Gastrocnemius medialis (tissue), 4 donors: ENCODE results near the gene SEPTIN12.

Source experiments
- POLR2A ChIP-seq, 2 donors: fragments of 450-650 bp; IDR thresholded peaks; one replicate each; pipeline ENCODE4 v1.6.1; 2017; ENCODE audit warnings: antibody characterized with exemption in 2 of 2, mild to moderate bottlenecking in 2 of 2, moderate library complexity in 2 of 2
- TF ChIP-seq, protein P1 (sequence below), 5 experiments: fragments of 450-650 bp in 3 of 5; fragments of 200-600 bp in 2 of 5; sonication (generic) in 2 of 5; IDR thresholded peaks in 4 of 5; conservative IDR thresholded peaks in 1 of 5; 1 replicate in 4 of 5; 2 replicates in 1 of 5; pipeline ENCODE4 v1.5.1; 2016 to 2019; ENCODE audit warnings: antibody characterized with exemption in 5 of 5, mild to moderate bottlenecking in 3 of 5, moderate library complexity in 3 of 5

DNA sequence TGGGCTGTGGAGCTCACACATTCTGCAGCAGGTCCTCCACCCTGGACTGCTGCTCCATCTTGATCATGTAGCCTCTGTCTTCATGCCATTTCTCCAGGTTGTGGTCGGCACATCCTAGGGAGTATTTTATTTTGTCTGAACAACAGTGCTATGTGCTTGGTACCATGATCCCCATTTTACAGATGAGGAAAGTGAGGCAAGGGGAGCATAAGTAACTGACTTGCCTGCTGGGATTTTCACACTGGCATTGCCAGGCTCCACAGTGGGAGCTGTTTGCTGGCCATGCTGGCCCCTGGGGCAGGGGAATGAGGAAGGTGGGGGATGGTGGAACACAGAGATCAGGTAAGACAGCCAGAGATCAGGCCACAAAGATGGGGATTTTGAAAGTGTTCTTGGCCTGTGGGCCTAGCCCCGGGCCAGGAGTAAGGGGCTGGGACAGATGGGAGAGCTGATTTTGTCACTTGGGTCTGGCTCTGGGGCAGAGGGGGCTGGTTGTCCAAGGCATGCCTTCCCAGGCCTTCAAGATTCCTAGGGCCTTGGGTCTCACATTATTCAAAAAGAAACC lies 11.9 kb downstream of the SEPTIN12 start:
- TF ChIP-seq, protein P1, sequence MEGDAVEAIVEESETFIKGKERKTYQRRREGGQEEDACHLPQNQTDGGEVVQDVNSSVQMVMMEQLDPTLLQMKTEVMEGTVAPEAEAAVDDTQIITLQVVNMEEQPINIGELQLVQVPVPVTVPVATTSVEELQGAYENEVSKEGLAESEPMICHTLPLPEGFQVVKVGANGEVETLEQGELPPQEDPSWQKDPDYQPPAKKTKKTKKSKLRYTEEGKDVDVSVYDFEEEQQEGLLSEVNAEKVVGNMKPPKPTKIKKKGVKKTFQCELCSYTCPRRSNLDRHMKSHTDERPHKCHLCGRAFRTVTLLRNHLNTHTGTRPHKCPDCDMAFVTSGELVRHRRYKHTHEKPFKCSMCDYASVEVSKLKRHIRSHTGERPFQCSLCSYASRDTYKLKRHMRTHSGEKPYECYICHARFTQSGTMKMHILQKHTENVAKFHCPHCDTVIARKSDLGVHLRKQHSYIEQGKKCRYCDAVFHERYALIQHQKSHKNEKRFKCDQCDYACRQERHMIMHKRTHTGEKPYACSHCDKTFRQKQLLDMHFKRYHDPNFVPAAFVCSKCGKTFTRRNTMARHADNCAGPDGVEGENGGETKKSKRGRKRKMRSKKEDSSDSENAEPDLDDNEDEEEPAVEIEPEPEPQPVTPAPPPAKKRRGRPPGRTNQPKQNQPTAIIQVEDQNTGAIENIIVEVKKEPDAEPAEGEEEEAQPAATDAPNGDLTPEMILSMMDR (IDR thresholded peaks at IDR 0.05 in 4 of 5, conservative IDR thresholded peaks at IDR 0.05 in 1 of 5), result no peak
- TF ChIP-seq POLR2A (IDR thresholded peaks at IDR 0.05), result no peak
